ENCODE measurements around the gene ZNF664.

ZNF664 gene

GRCh38 chr12:124055066-124055465 lies 82.1 kb downstream of the ZNF664 start:
- TF ChIP-seq, protein P1, sequence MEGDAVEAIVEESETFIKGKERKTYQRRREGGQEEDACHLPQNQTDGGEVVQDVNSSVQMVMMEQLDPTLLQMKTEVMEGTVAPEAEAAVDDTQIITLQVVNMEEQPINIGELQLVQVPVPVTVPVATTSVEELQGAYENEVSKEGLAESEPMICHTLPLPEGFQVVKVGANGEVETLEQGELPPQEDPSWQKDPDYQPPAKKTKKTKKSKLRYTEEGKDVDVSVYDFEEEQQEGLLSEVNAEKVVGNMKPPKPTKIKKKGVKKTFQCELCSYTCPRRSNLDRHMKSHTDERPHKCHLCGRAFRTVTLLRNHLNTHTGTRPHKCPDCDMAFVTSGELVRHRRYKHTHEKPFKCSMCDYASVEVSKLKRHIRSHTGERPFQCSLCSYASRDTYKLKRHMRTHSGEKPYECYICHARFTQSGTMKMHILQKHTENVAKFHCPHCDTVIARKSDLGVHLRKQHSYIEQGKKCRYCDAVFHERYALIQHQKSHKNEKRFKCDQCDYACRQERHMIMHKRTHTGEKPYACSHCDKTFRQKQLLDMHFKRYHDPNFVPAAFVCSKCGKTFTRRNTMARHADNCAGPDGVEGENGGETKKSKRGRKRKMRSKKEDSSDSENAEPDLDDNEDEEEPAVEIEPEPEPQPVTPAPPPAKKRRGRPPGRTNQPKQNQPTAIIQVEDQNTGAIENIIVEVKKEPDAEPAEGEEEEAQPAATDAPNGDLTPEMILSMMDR (IDR thresholded peaks at IDR 0.05; ENCODE audit: low read depth, low read length), result no peak
- no peak for DNase-seq (ENCODE audit: extremely low read depth, low read depth)

DNA sequence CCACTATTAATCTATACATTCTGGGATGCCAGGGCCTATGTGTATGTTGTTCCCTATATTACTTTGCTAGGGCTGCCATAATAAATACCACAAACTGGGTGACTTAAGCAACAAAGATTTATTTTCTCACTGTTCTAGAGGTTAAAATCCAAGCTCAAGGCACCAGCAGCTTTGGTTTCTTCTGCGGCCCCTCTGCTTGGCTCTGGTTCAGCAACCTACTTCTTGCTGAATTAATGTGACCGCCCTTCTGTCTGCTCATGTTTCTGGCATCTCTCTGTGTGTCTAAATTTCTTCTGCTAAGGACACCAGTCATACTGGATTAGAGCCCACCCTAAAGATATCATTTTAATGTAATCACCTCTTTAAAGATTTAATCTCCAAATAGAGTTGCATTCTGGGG lies 84.7 kb downstream of the ZNF664 start:
- TF ChIP-seq, protein P1 (IDR thresholded peaks at IDR 0.05; ENCODE audit: low read depth, low read length), result no peak
- no peak for DNase-seq (ENCODE audit: extremely low read depth, low read depth)

- TF ChIP-seq, protein P1 (IDR thresholded peaks at IDR 0.05; ENCODE audit: low read depth, low read length), result no peak
- no peak for DNase-seq (ENCODE audit: extremely low read depth, low read depth)
These were observed 86.7 kb downstream of the ZNF664 start for GRCh38 chr12:124059752-124060151.

Measured in AG09319 (cell line).